ENCODE data around the gene CDCA3.

Gene CDCA3

DNA sequence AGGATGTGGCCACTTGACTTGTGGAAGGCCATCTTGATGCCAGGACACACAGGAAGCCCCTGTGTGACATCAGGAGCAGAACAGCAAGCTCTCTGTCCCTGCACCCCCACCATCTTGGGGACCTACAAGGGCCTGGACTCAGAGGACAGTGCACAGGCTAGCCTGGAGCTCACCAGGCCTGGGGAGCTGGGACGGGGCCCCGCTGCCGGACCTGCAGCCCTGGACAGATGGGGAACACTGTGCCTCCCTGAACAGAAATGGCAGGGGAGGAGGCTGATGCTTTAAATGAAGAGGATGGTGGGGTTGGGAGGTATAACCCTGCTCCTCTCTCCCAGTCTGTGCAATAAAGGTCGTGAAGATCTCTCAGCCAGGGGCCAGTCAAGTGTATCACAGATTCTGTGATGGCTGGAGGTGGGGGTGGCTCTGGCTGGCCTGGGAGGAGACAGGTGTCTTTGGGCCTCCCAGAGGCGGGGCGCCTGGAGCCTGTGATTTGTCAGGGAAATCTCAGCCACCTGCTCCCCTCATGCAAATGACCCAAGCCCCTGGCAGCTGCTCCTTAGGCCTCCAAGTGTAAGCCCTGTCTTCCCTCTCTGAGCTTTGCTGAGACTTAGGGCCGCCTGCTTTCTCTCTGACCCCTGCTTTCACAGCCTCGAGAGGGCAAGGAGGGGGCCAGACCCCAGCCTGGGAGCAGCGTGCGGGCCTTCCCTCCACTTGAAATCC lies 11.4 kb downstream of the CDCA3 start:
- TF ChIP-seq POLR2A (IDR thresholded peaks at IDR 0.05; ENCODE audit: low read depth, low read length) = no peak
- no peak for FAIRE-seq
- DNase-seq (ENCODE audit: insufficient read length, low spot score) = no peak

DNA sequence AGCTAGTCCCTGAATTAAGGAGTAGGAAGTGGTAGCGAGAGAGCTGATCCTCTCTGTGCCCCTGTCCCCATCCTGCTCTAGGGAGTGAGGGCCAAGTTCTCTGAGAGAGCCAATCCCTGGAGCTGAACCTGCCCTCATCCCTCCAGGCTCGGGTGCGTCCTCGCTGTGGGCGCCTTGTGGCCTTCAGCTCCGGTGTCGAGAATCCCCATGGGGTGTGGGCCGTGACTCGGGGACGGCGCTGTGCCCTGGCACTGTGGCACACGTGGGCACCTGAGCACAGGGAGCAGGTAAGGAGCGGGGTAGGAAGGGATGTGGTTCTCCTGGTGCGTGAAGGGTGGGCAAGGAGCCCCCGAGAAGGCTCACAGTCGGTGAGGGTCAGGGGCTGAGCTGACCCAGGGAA lies 12.2 kb downstream of the CDCA3 start:
- no peak for FAIRE-seq
- no peak for DNase-seq (ENCODE audit: insufficient read length, low spot score)
- TF ChIP-seq POLR2A (IDR thresholded peaks at IDR 0.05; ENCODE audit: low read depth, low read length) = no peak

DNA sequence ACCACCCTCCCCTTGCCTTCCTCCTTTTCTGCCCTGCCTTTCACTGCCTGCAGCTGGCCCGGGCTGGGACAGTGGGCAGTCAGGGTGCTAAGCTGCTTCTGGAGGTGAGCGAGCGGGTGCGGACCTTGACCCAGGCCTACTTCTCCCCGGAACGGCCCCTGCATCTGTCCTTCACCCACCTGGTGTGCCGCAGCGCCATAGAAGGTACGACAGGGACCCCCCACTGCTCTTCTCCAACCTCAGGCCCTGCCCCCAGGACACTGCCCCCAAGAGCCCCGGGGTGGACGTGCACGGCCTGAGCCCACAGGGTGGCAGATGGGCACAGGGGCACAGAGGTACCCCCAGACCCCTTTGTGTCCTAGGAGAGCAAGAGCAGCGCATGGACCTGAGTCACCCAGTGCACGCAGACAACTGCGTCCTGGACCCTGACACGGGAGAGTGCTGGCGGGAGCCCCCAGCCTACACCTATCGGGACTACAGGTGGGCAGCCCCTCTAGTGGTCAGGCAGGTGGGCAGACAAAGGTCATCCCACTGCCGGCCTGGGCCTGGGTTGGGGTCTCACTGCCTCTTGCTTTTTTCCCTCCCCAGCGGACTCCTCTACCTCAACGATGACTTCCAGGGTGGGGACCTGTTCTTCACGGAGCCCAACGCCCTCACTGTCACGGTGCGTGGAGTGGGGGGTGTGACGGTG lies 13.6 kb downstream of the CDCA3 start:
- no peak for FAIRE-seq

DNA sequence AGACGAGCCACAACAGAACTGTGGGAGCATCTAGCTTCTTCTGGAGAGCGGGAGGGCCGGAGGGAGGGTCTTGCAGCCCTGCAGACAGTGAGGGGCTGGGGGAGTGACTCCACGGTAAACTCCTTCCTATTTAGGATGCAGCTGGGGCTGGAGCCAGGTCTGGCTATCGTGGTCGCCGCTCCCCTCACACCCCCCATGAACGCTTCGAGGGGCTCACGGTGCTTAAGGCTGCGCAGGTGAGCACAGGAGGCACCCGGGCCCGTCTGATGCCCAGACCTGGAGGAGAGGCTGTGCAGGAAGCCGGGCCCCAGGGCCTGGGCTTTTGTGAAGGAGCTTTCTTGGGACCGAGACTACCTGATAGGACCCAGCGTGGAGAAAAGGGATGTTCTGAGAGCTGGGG lies 14.2 kb downstream of the CDCA3 start:
- DNase-seq (ENCODE audit: insufficient read length, low spot score) (no peak), FAIRE-seq (no peak)
- no peak for TF ChIP-seq POLR2A (IDR thresholded peaks at IDR 0.05; ENCODE audit: low read depth, low read length)

More for the DNA sequence above, 13.6 kb downstream of the CDCA3 start:
- no peak for TF ChIP-seq POLR2A (IDR thresholded peaks at IDR 0.05; ENCODE audit: low read depth, low read length)
- no peak for DNase-seq (ENCODE audit: insufficient read length, low spot score)

DNA sequence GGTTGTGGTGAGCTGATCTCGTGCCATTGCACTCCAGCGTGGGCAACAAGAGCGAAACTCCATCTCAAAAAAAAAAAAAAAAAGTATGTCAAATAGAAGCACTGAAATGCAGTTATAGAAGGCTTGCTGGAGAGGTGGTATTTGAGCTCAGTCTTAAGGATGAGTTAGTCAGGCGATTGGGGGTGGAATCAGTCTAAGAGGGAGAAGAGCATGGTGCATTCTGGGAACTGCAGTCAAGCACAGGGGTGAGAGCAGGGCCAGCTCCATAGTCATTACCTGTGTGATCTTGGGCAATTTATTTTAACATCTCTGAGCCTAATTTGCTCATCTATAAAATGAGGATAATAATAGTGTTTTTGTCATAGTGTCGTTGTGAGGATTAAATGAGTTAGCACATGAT lies 16.2 kb downstream of the CDCA3 start:
- DNase-seq (ENCODE audit: insufficient read length, low spot score) (no peak), FAIRE-seq (no peak)
- no peak for TF ChIP-seq POLR2A (IDR thresholded peaks at IDR 0.05; ENCODE audit: low read depth, low read length)

DNA sequence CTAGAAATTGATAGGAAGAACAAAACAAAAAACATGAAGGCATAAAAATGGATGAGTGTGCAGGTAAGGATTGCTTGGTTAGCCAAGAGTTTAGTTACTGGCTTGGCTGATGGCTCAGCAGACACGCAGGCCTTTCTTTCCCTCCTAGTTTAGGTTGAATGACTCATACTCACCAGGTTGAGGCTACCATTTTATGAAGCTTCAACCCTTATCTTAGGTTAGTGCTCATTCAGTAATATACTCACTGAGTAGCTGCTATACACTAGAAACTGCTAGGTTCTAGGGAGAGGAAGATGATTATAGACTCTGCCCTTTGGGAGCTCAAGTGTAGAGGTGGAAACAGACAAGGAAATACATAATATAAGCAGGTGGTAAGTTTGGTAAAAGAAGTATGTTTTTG lies 16.8 kb downstream of the CDCA3 start:
- no peak for FAIRE-seq
- DNase-seq (ENCODE audit: insufficient read length, low spot score) = no peak
- TF ChIP-seq POLR2A (IDR thresholded peaks at IDR 0.05; ENCODE audit: low read depth, low read length) = no peak

DNA sequence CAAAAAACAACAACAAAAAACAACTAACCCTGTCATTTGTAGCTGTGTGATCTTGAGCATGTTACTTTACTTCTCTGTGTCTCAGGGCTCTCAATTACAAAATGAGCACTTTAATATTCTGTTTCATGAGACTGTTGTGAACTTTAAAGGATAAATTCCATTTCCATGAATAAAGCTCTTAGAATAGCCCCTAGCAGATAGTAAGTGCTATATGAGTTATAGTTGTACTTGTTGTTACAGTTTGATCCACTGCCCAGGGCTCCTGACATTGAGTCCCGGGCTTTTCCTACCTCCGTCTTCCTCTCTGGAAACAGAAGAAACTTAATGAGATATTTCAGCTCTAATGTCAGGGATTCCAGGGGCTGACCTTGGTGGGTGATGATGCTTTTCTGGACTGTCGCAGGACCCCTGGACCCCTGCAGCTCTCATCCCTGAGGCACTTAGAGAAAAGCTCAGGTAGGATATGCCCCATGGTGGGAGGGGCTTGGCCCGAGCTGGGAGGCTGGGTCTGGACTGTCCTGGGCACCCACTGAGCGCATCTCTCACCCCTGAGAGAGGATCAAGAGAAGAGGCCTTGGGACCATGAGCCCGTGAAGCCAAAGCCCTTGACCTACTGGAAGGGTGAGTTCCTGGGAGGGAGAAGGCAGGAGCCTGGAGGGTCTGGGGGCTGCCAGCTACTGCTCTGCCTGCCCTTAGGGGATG lies 17.7 kb downstream of the CDCA3 start:
- DNase-seq (ENCODE audit: insufficient read length, low spot score) (no peak), FAIRE-seq (no peak)
- TF ChIP-seq POLR2A (IDR thresholded peaks at IDR 0.05; ENCODE audit: low read depth, low read length) = no peak

DNA sequence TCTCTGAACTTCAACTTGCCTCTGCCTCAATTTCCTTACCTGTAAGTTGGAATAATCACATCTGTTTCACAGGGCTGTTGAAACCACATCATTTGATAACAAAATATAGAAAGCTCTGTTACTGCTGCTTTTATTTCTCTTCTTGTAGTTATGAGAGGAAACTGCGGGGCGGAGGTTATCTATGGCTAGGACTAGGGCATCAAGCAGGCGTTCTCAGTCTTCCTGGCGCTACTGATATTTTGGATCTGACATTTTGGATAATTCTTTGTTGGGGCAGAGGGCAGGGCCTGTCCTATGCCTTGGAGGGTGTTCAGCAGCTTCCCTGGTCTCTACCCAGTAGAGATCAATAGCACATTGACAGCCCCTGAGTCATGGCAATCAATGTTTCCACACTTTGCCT lies 19.0 kb downstream of the CDCA3 start:
- FAIRE-seq (no peak), DNase-seq (ENCODE audit: insufficient read length, low spot score) (no peak)
- no peak for TF ChIP-seq POLR2A (IDR thresholded peaks at IDR 0.05; ENCODE audit: low read depth, low read length)

DNA sequence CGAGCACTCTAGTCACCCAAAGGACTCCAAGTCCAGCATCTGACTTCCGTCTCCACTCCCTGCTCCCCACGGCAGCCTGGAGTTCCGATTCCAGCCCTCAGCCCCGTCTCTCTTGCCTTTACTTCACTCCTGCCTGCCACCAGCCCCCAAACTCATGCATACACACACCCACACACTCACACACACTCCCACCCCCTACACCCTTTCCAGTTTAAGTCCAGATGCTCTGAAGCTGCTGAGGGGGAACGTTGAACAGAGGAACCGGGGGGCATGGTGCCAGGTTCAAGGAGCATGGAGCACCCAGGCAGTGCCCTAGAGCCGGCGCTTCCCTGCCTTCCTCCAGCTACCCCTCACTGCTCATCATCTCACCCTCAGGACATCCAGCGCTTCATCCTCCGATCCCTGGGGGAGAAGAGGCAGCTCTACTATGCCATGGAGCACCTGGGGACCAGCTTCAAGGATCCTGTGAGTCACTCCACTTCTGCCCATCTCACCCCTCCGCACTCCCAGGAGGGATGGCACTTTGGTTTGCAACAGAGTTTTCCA lies 19.6 kb downstream of the CDCA3 start:
- TF ChIP-seq POLR2A (IDR thresholded peaks at IDR 0.05; ENCODE audit: low read depth, low read length) = no peak
- no peak for FAIRE-seq
- no peak for DNase-seq (ENCODE audit: insufficient read length, low spot score)

DNA sequence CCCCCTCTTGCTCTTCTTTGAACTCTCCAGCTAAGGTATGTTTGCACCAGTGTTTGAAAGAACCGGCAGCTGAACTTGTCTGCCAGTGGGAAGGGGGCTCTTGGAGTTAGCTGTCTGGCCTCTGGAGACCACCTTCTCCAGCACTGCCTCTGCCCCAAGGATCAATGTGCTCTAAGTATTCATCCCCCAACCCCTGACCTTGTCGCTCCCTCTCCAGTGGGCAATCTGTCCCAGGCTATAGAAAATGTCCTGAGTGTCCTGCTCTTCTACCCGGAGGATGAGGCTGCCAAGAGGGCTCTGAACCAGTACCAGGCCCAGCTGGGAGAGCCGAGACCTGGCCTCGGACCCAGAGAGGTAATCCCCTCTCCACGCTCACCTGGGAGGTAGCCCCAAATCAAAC lies 20.1 kb downstream of the CDCA3 start:
- no peak for DNase-seq (ENCODE audit: insufficient read length, low spot score)
- FAIRE-seq = no peak
- no peak for TF ChIP-seq POLR2A (IDR thresholded peaks at IDR 0.05; ENCODE audit: low read depth, low read length)

DNA sequence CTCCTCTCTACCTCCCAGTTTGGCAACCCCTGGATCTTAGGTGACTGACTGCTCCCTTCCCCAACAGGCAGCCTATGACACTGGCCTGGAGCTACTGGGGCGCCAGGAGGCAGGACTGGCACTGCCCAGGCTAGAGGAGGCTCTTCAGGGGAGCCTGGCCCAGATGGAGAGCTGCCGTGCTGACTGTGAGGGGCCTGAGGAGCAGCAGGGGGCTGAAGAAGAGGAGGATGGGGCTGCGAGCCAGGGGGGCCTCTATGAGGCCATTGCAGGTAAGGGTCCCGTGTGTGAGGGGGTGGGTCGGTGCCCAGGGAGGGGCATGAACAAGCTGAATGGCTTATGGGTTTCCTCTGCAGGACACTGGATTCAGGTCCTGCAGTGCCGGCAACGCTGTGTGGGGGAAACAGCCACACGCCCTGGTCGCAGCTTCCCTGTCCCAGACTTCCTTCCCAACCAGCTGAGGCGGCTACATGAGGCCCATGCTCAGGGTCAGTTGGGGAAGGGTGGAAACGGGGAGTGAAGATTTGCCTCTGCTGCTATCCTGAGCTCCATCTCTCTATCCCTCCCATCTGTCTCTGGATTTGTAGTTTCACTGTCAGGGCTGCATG lies 20.7 kb downstream of the CDCA3 start:
- DNase-seq (ENCODE audit: insufficient read length, low spot score) (no peak), FAIRE-seq (no peak)
- no peak for TF ChIP-seq POLR2A (IDR thresholded peaks at IDR 0.05; ENCODE audit: low read depth, low read length)

DNA sequence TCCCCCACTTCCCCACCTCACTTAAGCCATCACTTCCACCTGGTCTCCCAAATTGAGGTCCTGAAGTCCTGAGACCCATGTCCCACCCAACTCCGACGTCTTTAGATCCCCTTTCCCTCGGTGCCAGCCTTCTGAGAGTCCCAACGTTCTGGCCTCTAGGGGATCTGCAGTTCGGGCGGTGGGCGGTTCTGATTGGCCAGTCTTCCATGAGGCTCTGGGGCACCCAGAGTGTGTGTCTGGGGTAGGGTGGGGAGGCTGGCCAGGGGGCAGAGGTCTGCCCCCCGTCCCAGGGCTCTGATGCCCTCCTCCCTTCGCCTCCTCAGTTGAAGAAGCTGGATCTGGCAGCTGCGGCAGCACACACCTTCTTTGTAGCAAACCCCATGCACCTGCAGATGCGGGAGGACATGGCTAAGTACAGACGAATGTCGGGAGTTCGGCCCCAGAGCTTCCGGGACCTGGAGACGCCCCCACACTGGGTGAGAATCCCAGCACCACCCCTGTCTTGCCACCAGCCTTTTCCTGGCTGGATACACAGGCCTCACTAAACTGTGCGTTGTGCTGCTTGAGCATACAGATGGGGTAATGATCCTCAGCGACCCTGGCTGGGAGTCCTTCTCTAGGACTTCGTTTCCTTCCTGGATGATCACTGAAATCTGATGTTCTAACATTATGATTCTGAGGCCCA lies 21.4 kb downstream of the CDCA3 start:
- TF ChIP-seq POLR2A (IDR thresholded peaks at IDR 0.05; ENCODE audit: low read depth, low read length) = 0 out of 2 replicates have a peak, but pooled peaks have one; percentile 1
- DNase-seq (ENCODE audit: insufficient read length, low spot score) = no peak
- FAIRE-seq = no peak

DNA sequence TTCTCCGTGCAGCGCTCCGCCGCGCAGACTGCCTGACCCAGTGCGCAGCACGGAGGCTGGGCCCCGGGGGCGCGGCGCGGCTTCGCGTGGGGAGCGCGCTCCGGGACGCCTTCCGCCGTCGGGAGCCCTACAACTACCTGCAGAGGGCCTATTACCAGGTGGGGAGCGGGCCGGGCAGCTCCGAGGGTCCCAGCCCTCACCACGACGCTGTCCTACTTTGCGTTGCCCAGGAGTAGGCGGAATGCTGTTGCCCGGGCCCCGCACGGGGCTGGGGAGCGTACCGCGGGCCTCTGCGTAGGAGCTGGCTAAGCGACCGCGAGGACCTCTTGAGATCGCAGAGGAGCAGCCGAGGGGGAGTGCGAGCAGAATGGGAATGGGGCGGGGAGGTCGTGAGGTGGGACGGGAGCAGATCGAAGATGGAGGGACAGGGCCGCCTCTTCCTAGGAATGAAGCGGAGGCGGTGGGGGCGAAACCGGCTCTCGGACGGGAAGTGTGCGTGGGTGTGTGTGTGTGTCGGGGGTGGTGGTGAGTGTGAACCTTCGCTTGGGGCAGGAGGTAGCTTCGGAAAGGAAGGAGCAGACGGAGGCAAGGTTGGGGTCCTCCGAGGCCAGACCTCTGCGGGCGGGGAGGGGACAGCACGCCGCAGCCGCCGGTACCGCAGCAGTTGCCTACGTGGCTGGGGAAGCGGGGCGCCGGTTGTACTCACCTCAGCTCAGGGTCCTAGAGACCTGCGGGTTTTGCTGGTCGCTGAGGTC lies 22.1 kb downstream of the CDCA3 start:
- TF ChIP-seq POLR2A (IDR thresholded peaks at IDR 0.05; ENCODE audit: low read depth, low read length) = peak; percentile 7; the same call in 1 of the 2 replicates
- FAIRE-seq (no peak), DNase-seq (ENCODE audit: insufficient read length, low spot score) (peak; percentile 45)
